Measurements from ENCODE around the gene SPHK2.
"Not testable (repeated sequence)": the region's sequence is repeated elsewhere in the genome, so short reads cannot be mapped to it uniquely, and the experiment has no call there.

SPHK2 gene

DNA sequence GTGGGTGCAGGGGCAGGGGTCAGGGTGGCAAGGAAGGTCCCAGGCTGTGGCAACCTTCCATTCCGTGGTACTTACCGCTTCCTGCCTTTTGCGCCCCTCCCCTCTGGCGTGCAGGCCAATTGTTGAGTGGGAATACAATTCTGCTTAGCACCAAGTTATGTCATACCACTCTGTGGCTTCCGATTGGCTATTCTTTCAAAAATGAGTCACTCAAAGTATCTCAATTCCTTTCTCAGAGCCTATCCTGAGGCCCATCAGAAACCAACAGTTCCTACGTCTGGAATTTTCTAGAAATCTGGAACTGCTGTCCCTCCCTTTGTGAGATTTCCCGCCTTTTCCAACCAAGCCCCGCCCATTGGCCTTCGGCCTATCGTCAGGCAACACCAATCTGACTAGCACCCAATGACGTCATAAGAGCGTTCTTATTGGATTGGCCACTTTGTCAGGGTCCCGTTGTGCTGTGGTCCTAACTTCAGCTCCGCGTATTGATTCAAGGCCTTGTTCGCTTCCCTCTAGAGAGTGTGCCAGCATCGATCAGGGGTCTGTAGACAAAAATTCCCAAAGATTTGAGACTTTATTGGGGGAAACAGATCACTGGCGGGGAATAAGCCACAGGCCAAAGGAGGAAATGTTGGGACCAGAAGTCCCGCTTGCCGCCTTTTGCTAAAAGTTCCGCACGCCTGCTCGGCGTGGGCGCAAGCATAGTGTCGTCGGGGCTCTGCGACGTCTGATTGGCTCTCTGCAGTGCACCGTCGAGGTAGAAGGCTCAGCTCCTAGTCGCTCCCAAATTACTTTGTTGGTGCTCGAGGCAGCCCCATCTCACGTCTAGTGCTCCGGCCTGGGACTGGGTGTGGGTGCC, 41.8 kb downstream of the SPHK2 start:
- peak; percentile 72 for DNase-seq (ENCODE audit: low read depth)

DNA sequence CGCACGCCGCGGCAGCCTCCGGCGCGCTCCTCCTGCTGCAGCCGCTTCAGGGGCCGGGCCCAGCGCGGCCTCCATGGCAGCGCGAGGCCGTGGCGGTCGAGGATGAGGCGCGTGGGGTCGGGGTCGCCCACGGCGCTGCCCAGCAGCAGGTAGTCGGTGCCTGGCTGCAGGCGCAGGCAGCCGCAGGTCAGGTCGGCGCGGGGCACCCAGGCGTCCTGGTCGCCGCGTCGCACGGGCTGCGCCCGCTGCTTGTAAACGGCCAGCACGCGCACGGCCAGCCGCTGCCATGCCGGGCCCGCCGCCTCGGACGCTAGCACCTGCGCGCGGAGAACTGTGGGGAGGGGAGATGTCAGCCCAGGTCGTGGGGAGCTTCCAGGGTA, 42.4 kb downstream of the SPHK2 start:
- DNase-seq (ENCODE audit: low read depth) = no peak

DNA sequence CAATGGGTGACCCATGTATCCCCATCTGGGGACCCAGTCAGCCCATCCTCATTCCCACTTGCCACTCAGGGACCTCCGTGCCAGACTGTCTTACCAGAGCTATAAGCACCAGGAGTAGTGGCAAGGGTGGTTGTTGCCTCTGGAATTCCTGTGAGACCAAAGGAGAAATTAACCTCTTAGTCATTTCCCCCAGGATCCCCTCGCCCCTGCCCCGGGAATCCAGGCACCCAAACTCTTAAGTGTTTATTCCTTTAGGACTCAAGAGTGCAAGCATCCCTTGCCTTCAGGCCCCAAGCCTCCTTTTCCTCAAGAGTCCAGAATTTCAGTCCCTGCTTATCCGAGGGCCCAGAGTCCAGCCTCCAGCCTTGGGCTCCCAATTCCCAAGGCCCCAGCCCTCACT, 44.4 kb downstream of the SPHK2 start:
- DNase-seq (ENCODE audit: low read depth) = no peak

DNA sequence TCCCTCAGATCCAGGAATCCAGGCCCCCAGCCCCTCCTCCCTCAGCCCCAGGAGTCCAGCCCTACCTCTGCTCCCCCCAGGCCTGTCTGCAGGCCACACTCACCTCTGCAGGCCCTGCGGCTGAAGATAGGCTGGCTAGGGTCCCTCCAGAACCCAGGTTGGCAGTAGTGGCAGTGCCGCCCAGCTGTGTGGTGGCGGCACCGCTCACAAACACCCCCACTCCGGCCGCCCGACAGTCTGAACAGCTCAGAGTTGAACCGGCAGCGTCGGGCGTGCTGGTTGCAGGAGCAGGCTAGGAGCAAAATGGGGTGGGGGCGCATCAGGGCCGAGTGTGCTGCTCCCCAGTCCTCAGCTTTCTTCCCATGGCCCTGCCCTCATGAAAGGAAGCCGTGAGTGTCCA, 45.2 kb downstream of the SPHK2 start:
- no peak for DNase-seq (ENCODE audit: low read depth)

DNA sequence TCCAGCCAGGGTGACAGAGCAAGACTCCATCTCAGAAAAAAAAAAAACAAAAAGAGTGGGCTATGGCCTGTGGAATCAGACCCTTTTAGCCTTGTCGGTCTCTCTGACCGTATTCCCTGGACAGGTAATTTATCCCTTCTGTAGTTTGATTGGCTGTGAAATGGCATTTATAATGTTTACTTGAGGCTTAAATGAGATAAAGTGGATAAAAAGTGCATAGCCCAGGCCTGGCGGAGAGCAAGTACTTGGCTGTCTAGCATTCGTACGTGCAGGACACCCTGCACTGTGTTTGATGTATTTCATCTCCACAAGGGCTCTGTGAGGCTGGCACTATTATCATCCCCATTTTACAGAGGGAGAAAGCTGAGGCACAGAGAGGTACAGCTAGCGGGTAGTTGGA, 46.5 kb downstream of the SPHK2 start:
- no peak for DNase-seq (ENCODE audit: low read depth)

DNA sequence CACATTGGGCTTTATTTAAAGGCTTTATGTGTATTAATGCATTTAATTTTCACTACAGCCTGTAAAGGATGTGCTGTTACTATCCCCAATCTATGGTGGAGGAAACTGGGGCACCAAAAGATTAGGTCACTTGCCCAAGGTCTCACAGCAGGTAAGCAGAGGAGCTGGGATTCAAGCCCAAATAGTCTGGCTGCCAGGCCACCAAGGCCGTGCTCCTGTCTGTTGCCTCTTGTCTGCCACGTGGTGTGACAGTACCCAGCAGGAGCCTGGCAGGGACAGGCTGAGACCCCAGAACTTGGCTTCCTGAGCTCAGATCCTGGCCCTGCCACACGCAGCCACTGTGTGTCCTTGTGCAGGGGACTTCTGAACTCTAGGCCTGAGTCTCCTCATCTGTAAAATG, 49.0 kb downstream of the SPHK2 start:
- no peak for DNase-seq (ENCODE audit: low read depth)

DNA sequence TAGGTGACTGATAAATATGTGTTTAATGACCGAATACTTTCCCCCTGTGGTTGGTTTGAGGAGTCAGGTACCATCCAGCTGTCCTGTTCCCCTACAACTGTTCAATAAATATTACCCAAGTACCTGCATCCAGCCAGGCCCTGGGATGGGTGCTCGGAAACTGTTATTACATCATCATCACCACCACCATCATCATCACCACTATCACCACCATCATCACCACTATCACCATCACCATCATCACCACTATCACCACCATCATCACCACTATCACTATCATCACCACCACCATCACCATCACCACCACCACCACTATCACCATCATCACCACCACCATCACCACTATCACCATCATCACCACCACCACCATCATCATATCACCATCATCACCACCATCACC, 49.5 kb downstream of the SPHK2 start:
- DNase-seq (ENCODE audit: low read depth) = no peak

DNA sequence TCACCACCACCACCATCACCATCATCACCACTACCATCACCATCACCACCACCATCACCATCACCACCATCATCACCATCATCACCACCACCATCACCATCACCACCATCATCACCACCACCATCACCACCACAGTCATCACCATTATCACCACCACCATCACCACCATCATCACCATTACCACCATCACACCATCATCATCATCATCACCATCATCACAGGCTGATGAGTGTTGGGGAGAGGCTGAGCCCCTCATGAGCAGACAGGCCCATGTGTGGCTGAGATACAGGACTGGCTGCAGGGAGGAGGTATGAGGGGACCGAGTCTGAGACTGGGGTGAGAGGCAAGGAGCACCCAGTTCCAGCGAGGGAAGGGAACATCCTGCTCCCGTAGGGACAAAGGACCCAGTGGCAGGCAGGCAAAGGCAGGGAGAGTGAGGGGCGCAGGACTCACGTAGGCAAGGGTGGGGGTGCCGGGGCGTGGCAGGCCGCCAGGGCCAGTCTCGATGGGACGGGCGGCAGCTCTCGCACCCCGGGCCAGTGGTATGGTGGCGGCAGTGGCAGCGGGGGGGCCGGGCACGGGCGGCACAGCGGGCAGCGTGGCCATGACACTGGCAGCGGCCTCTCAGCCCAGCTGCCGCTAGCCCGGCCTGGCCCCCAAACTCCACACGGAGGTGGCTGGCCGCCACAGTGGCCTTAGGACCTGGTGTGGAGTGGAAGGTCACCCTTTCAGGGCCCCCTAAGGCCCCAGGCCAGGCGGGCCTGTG, 50.8 kb downstream of the SPHK2 start:
- no peak for DNase-seq (ENCODE audit: low read depth)

DNA sequence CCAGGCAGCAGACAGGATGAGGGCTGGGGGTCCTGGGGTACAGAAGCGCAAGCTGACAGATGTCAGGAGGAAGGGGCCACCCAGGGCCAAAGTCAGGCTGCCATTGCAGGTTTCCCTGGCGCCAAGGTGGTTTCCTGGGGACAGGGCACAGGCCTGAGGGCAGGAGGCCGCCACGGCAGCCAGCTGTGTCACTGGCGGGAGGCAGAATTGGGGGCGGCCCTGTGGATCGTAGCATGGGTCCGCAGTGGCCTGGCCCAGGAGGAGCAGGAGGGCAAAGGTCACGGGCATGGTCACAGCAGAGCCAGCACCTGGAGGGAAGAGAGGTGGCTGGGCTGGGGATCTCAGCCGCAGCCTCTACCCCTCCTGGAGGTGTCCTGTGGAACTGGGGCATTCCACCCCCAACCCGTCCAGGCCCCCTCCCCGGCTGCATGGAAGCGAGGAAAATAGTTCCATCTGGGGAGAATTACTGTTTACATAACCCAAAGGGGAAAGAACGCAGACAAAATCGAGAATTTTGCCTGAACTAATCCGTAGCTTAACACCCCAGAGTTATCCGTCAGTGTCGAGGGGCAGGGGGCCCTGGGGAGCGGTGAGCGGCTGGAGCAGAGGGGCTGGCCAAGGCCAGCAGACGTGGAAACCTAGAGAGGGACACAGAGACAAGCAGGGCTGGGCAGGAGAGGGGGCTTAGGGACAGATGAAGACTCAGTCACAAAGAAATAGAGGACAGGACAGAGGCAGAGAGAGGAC, 51.6 kb downstream of the SPHK2 start:
- no peak for DNase-seq (ENCODE audit: low read depth)

DNA sequence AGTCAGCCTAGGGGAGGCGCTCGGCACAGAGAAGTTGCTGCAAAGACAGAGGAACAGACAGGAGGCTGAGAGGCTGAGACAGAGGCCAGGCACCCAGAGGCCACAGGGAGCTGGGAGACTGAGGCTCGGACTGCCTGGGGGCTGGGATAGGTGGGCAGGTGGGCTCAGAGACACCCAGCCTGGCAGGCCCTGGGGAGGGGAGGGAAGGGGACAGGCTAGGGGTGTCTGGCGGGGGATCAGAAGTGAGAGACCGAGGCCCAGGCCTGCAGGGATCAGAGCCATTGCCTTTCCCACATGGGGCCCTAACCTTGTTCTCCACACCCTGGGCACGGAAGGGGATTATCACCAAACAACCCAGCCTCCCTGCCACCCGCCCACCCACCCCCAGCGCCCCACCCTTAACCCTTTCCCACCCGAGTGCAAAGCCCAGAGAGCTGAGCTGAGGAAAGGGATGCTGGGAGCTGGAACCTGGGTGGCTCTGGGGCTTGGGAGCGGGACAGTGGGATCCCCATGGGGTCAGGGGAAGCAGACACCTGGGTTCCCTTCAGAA, 52.2 kb downstream of the SPHK2 start:
- DNase-seq (ENCODE audit: low read depth) = no peak

DNA sequence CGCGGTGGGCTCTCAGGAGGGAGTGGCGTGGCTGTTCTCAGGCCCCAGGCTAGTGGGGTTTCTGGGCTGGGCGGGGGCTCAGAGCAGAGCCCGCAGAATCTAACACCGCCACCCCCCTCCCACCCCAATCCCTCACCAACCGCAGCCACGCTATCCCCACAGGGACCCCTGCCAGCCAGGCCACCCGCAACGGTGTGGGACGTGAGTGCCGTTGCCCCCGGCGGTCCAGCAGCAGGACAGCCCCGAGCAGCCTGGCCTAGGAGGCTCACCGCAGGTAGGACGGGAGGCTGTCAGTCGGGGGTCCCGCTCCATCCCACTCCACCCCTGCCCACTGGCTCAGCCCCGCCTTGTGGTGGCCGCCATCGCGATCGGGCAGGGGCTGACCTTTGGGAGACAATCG, 53.7 kb downstream of the SPHK2 start, which contains the start of gene NTN5:
TSS of gene NTN5 (minus strand) at position 24 of the 400 bp plus-strand sequence. CDS start 2,031 bp downstream, outside the sequence.
- no peak for DNase-seq (ENCODE audit: low read depth)

DNA sequence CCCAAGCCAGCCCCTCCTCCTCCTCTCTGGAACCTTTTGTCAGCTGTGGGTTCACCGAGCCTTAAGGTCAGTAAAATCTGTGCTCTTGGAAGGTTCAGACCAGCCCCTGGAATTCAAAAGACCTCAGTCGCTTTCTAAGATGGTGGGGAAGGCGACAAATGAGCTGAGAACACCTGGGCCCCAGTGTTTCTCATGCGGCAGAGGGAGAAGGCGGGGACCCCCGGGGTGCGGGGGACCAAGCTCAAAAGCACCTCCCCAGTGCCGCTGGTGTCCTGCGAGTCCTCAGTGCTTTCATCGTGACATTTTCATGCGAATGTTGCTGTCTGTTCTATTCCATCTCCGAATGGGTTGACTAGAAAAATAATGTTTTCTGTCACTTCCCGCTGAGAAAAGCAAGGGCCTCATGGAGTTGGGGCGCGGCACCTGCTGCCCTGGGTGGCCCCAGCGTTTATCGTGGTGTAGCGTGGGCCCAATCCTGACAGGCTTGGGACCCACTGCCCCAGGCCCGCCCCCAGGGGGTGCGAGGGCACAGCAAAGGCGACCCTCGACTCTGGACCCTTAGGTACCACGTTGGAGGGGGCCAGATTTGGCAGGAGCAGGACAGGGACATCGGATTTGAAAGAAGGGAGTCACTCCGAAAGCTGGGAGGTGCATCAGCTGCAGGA, 54.3 kb downstream of the SPHK2 start:
- DNase-seq (ENCODE audit: low read depth) = no peak

DNA sequence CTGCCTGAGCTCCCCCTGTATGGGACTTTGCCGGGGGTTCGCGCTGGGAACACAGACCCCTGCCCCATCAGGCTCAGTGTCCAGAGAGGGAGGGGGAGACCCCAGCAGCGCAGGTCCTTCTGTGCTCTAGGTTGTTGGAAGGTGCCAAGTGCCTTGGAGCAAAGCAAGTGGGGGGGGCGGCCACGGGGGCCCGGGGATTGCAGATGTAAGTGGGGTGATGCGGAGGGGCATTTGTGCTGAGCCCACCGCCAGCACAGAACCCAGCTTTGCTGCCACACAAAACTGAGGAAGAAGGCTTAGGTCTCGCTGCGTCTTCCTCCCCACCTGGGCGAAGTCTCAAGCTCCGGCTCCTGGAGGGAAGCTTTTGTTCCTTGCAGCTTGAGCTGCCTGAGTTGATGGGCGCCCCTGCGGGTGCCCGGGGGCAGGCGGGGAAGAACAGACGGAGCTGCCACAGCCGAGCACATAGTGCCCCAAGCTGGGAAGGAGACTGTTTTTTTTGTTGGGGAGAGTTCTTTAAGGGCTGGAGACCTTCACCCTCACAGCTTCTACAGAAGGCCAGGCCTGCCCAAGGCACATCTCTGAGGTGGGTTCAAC, 55.0 kb downstream of the SPHK2 start:
- no peak for DNase-seq (ENCODE audit: low read depth)

DNA sequence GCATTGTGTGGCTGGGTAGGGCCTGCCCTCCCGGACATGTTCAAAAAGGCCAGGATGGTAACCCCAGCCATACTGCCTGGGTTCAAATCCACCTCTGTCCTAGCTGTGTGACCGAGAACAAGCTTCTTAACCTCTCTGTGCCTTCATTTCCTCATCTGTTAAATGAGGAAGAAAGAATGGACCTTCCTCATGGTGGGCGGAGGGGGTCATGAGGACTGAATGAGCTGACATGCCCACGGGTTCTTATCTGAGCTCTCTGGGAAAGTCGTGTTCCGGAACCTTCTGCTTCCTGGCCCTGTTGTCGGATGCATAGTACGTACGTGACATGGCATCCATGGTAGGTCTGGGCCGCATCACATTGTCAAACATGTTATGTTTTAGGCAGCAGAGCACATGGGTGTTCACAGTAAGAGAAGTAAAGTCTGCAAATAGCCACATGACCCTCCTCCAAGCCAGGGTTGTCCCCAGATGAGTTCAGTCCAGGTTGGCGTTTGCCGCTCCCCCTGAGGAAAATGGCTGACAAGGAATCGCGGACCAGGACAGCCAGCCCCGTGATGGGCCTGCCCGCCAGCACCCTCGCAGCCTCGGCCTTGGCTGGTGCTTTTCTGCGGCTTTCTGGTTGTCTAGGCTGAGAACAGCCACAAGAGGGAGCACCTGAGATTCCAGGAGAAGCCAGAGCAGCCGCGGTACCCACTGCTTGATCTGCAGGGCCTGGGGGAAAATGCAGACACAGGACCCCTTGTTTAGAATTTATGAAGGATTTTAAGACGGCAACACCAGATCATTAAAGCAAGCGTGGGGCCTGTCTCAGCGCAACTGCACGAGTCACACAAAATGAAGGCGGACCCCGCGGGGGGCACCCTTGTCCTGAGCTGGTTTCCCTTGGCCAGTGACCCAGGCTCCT, 55.9 kb downstream of the SPHK2 start:
- DNase-seq (ENCODE audit: low read depth) = peak; percentile 68

DNA sequence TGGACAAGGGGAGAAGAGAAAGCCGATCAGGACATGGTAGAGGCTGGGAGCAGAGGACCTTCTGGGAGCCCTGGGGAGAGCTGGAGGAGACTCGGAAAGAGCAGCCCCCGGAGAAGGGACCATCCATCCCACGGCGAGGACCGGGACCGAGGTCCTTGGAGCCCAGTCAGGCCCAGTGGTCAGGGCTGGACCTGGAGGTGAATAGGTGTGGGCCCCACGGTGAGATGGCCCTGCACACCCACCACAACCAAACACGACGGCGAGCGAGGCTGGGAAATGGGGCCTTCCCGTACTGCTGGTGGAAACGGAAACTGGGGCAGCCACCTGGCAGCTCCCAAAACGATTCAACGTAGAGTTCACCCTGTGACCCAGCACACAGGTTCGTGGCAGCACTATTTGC, 57.2 kb downstream of the SPHK2 start:
- DNase-seq (ENCODE audit: low read depth) = no peak

DNA sequence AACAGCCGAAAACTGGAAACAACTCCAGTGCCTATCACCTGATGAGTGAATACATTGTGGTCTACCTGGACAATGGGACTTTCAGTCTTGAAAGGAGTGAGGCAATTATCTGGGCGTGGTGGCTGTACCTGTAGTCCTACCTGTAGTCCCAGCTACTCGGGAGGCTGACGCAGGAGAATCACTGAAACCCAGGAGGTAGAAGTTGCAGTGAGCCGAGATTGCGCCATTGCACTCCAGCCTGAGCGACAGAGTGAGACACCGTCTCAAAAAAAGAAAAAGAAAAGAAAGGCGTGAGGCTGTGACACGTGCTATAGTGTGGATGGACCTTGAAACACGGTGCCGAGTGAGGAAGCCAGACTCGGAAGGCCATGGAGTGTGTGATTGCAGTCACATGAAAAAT, 57.6 kb downstream of the SPHK2 start:
- DNase-seq (ENCODE audit: low read depth) = no peak

DNA sequence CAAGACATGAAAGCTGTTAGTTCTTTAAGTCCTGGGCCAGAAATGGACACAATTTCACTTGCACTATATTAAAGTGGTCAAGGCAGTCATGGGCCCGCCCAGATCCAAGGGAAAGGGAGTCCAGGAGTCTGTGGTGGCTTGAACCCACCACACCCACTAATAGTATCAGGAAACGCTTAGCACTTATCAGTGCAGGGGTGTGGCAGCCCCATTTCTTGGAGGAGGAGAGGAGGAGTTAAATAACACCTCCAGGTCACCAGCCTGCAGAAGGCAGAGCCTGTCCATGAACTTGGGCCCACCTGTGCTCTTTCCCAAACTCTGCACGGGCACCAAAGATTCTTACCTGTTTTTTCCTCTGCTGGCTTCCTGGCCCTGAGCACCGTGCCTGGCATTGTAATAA, 58.9 kb downstream of the SPHK2 start:
- no peak for DNase-seq (ENCODE audit: low read depth)

DNA sequence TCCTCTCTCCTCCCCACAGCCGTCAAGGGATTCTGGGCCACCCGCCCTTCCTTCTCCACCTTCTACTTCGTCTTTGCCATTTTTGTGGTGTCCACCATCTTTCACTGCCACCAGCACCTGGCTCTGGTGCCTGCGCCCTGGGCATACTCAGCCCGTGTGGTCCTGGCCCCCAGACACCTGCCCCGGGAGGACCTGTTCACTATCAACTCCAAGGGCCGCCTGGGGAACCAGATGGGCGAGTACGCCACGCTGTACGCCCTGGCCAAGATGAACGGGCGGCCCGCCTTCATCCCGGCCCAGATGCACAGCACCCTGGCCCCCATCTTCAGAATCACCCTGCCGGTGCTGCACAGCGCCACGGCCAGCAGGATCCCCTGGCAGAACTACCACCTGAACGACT, 60.7 kb downstream of the SPHK2 start:
- not testable (repeated sequence) for DNase-seq (ENCODE audit: low read depth)
